DMS114 treated with DMSO at 0.1 percent for 48 hours (cell line): ENCODE results near the gene GMPPA.

ENCODE experiments used
- DNase-seq: peaks from one replicate; lab custom pipeline; 2025; ENCODE audit not compliant: unreplicated experiment; lab: John Stamatoyannopoulos, UW

Gene GMPPA

DNA sequence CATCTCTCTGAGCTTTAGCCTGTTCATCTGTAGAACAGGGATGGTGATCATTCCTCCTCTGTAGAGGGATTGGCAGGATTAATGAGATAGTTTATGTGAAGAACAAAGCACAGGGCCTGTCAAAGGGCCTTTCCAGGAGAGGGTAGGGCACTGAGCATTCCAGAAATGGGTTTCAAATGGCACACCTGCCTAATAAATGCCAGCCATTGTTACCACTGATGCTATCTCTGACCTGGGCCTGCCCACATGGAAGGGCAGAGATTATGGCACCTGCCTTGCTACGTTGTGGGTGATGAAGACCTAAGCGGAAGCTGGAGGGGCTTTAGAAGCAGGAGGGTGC, 31.0 kb upstream of the GMPPA start:
- no peak for DNase-seq

DNA sequence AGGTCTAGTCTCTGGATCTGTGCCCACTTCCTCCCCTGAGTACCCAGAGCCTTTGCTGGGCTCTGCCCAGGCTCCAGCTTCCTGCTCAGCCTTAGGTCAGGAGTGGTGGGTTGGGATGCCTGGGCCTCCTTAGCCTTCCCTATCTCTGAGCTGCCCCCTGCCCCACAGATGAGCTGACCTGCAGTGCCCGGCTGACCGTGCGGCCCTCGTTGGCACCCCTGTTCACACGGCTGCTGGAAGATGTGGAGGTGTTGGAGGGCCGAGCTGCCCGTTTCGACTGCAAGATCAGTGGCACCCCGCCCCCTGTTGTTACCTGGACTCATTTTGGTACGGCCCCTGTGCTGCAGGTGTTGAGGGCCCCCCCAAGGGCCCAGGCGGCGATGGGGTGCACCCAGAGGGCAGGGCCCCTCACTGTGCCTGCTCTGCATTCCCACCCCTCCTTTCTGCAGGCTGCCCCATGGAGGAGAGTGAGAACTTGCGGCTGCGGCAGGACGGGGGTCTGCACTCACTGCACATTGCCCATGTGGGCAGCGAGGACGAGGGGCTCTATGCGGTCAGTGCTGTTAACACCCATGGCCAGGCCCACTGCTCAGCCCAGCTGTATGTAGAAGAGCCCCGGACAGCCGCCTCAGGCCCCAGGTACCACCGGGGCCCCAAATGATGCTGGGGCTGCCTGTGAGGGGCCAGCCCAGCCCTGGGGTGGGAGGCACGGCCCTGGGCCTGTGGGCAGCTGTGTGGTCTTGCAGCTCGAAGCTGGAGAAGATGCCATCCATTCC, 30.1 kb upstream of the GMPPA start:
- DNase-seq: no peak

DNA sequence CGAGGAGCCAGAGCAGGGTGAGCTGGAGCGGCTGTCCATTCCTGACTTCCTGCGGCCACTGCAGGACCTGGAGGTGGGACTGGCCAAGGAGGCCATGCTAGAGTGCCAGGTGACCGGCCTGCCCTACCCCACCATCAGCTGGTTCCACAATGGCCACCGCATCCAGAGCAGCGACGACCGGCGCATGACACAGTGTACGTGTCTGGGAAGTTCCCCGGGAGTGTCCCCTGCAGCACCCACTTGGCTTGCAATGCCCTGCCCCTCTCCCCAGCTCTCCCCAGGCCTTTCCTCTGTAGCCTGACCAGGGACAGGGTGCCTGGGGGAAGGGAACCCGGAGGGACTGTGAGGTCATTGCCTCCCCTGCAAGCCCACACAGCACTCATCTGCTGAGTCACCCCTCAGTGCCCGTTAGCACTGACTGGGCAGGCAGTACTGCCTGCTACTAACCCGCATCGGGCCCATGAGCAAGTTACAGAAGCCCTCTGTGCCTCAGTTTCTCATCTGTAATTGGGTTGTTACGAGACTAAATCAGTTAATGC, 29.4 kb upstream of the GMPPA start:
- no peak for DNase-seq

DNA sequence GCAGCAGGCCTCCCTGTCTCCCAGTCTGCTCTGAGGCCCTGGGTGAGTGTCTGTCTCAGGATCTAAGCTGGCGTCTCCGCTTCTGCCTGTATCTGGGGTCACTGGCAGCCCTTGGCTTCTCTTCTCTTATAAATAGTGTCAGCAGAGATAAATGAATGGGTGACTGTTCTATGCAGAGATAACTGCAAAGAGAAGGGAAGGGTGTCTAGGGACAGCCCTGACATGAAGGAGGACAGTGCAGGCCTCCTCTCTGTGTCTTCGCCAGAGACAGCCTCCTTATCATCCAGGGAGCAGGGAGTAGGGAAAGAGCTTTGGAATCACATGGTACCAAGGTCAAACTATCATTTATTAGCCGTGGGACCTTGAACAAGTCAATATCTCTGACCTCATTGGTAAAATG, 28.3 kb upstream of the GMPPA start:
- no peak for DNase-seq

DNA sequence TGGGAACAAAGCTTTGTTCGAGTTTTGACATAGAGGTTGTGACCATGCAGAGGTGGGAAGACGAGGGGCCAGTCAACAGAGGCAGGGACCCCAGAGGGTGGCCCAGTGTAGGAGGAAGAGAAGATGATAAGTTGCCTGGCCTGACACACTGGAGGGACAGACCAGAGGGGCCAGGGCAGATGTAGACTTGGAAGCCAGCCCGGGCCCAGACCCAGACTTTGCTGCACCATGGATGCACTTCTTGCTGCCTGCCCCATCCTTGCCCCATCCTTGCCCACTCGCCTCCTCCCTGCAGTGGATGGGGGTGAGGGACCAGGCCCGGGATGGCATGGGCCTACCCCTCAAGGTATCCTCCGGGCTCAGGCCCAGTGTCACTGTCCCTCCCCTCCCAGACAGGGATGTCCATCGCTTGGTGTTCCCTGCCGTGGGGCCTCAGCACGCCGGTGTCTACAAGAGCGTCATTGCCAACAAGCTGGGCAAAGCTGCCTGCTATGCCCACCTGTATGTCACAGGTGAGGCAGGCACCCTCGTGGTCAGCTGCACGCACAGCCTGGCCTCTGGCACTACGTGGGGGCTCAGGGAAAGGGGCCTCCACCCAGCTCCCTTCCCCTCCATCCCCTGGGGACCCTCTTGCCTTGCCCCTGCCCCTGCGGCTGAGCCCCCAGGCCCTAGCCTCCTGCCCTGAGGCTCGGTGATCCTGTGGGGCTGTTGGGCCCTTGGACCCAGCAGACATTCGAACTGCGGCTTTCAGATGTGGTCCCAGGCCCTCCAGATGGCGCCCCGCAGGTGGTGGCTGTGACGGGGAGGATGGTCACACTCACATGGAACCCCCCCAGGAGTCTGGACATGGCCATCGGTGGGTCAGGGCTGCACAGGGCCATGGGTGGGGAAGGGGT, 27.0 kb upstream of the GMPPA start:
- no peak for DNase-seq

DNA sequence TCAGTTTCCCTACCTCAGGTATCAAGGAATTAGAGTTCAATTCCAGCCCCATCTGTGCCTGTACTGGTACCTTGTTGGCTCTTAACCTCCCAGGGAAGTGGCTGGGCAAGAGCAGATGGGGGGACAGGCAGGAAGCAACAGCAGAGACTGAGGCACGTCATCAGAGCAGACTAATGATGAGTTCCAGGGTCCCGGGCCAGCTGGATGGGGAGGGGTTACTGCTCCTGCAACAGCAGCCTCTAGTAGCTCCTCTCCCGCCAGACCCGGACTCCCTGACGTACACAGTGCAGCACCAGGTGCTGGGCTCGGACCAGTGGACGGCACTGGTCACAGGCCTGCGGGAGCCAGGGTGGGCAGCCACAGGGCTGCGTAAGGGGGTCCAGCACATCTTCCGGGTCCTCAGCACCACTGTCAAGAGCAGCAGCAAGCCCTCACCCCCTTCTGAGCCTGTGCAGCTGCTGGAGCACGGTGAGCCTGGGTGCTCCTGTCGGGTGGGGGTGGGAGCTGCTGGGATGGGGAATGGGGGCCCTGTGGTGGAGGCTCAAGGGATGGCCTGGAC, 26.0 kb upstream of the GMPPA start:
- no peak for DNase-seq

DNA sequence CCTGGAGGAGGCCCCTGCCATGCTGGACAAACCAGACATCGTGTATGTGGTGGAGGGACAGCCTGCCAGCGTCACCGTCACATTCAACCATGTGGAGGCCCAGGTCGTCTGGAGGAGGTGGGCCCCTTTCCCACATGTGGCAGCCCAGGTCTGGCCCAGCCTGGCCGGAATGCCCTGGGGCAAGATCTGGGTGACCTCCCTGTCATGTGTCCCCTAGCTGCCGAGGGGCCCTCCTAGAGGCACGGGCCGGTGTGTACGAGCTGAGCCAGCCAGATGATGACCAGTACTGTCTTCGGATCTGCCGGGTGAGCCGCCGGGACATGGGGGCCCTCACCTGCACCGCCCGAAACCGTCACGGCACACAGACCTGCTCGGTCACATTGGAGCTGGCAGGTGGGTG, 25.2 kb upstream of the GMPPA start:
- no peak for DNase-seq

DNA sequence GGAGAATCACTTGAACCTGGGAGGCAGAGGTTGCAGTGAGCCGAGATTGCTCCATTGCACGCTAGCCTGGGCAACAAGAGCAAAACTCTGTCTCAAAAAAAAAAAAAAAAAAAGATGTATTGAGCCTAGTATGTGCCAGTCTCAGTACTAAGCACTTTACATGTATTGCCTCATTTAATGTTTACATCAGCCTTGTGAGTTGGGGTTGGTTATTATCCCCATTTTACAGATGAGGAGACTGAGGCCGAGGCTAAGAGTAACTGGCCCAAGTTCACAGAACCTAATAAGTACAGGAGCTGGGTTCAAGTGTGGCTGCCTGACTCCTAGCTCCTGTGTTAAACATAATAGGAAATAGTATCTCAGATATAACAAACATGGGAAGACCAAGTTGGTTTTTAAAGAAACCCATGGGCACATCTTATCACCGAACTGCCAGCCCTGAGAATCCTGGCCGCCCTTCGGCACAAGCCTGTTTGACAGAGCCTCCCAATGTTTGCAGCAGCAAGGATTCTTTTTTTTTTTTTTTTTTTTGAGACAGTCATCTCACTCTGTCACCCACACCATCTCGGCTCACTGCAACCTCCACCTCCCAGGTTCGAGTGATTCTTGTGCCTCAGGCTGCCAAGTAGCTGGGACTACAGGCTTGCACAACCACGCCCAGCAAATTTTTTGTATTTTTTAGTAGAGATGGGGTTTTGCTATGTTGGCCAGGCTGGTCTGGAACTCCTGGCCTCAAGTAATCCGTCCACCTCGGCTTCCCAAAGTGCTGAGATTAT, 24.2 kb upstream of the GMPPA start:
- DNase-seq: no peak

DNA sequence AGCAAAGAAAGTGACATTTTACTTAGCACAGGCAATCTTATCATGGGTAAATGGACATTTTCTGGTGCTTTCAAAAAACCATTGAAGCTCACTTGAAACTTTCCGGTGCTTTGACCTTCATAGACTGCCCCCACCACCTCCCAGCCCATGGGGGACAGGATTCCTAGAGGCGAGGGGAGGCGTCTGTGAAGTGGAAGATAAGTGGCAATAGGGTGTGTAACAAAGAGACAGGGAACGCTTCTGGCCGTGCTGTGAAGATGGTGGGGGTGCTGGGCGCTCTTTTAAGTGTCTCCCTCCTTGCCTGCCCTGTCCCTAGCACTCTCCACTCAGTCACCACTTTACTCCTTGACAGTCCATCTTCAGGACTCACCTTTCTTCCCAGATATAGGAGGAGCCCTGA, 23.4 kb upstream of the GMPPA start:
- no peak for DNase-seq

DNA sequence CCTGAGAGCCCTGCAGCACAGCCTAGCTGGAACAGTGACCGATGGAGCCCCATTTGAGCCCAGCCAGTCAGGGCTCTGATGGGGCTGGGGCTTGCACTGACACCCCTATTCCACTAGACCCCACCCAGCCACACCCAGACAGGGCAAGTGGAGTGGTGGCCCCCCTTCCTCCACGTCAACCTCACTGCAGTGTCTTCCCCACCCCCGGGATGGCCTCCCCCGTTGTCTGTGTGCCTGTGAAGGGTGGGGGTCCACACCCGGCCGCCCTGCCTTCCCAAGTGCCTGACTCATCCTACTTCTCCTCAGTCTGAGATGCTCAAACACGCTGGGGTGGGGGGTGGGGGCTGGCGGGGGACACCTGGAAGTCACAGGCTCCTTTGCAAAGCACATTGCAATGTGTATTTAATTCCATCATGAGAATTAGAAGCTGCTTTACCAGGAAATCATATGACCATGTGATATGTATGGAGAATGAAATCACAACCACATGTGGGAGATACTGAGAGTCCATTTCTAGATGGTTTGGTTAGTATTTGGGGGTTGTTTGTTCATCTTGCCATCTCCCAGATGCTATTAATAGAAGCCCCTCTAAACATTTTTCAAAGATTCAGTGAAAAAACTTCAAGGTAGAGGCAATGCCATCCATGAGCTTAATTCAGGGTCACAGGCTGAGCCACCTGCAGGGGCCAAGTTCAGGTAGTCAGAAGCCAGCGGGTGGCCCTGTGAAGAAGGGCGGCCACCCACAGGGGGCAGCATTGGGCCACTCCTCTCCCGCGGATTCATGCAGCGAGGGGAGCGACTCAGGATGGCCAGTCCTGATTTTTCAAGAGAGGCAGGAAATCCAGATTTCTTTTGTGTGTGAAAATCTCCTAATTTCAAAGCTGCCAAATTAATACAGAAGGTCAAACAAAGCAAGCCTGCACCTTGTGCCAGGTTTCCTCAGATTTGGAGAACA, 22.7 kb upstream of the GMPPA start:
- DNase-seq: no peak

DNA sequence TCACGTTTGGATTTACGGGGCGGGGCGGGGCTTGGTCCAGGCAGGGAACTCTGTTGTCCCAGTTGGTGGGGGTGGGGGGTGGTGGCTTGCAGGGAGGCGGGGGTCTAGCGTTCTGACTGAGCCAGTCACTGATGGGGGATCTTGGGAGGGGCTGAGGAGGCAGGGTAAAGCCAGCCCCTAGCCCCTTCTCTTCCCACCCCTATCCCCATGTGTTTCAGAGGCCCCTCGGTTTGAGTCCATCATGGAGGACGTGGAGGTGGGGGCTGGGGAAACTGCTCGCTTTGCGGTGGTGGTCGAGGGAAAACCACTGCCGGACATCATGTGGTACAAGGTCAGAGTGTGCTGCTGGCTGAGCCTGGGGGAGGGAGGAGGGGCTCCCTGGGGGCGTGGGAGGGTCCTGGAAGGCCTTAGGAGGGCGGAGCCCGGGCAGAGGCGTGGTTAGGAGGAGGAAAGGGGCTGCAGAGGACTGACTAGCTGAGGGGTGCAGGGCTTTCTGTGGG, 22.0 kb upstream of the GMPPA start:
- DNase-seq: no peak

DNA sequence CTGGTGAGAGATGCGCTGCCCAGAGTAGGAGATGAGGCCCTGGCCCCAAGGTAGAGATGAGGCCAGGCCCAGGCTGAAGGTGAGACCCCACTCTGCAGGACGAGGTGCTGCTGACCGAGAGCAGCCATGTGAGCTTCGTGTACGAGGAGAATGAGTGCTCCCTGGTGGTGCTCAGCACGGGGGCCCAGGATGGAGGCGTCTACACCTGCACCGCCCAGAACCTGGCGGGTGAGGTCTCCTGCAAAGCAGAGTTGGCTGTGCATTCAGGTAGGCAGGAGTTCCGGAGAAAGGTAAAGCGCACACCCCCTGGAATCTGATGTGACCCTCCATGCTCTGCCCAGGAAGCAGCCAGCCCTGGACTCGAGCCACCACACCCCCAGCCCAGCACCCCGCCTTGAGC, 21.5 kb upstream of the GMPPA start:
- no peak for DNase-seq

DNA sequence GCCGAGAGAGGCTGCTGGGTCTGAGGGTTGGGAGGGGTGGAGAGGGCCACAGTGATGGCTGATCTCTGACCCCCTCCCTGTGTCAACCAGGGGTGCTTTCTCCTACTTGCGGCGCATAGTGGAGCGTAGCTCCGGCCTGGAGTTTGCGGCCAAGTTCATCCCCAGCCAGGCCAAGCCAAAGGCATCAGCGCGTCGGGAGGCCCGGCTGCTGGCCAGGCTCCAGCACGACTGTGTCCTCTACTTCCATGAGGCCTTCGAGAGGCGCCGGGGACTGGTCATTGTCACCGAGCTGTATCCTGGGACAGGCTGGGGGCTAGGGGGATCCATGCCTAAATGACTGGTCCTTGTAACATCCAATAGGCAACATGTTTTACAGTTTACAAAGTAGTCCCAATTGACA, 20.9 kb upstream of the GMPPA start:
- DNase-seq: no peak

DNA sequence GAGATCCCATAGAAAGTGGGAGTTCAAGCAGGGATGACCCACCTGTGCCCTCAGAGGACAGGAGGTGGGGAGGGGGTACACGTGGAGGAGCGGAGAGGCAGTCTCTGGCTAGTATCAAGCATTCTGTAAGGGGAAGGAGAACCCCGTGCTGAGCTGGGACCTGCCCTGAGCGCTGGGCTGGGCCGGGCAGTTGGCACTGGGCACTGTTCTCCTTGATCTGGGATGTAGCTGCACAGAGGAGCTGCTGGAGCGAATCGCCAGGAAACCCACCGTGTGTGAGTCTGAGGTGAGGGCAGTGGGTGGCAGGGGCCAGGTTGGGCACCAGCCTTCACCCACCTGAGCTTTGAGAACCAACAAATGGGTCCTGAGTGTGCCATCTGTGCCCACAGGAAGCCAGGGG, 19.8 kb upstream of the GMPPA start:
- DNase-seq: no peak

DNA sequence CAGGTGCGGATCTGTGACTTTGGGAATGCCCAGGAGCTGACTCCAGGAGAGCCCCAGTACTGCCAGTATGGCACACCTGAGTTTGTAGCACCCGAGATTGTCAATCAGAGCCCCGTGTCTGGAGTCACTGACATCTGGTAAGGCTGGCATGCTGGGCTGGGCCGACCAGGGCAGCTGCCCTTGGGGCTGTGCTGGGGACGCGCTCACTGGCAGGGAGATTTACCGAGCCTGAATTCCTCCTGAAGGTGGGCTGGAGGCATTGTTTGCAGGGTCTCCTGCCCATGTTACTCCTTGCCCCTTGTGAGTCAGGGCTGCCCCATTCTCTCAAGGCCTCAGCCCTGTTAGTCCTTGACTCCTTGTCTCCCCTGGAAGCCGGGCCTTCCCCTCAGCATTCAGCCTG, 18.7 kb upstream of the GMPPA start:
- no peak for DNase-seq

DNA sequence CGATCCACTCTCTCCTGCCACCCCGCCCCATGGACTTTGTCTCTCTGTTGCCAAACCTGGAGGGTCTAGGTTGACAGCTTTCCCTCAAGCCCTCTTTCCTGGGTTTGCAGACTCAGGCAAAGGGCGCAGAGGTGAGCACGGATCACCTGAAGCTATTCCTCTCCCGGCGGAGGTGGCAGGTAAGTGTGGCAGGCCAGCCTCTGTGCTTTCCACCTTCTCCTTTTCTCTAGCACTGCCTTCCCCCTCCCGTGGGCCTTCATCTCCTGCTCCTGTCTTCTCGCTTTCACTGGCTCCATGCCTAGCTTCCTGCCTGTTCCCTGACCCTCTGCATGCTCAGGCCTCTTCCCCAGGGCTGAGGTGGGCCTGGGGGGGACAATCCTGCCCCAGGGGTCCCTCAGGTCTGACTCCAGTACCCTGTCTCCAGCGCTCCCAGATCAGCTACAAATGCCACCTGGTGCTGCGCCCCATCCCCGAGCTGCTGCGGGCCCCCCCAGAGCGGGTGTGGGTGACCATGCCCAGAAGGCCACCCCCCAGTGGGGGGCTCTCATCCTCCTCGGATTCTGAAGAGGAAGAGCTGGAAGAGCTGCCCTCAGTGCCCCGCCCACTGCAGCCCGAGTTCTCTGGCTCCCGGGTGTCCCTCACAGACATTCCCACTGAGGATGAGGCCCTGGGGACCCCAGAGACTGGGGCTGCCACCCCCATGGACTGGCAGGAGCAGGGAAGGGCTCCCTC, 15.9 kb upstream of the GMPPA start:
- DNase-seq: no peak

DNA sequence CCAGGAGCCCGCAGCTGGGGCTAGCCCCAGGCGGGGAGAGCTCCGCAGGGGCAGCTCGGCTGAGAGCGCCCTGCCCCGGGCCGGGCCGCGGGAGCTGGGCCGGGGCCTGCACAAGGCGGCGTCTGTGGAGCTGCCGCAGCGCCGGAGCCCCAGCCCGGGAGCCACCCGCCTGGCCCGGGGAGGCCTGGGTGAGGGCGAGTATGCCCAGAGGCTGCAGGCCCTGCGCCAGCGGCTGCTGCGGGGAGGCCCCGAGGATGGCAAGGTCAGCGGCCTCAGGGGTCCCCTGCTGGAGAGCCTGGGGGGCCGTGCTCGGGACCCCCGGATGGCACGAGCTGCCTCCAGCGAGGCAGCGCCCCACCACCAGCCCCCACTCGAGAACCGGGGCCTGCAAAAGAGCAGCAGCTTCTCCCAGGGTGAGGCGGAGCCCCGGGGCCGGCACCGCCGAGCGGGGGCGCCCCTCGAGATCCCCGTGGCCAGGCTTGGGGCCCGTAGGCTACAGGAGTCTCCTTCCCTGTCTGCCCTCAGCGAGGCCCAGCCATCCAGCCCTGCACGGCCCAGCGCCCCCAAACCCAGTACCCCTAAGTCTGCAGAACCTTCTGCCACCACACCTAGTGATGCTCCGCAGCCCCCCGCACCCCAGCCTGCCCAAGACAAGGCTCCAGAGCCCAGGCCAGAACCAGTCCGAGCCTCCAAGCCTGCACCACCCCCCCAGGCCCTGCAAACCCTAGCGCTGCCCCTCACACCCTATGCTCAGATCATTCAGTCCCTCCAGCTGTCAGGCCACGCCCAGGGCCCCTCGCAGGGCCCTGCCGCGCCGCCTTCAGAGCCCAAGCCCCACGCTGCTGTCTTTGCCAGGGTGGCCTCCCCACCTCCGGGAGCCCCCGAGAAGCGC, 15.0 kb upstream of the GMPPA start:
- DNase-seq: no peak
